ENCODE measurements around the gene MMP3. TPM values are rescaled to one million over a fixed set of nuclear protein-coding genes. Genes with fewer than 3 reads are reported as not detected.

MMP3 gene
- total RNA-seq, 2 experiments from 2014 or later, result not detected

- H3K27me3 Mint-ChIP-seq, result peaks cover 13% of the 10 kb centered on the region
- ChIA-PET POLR2A (no interaction called here), CTCF (no interaction called here)
- no peak overlapping the region for H3K4me3 Mint-ChIP-seq
- H3K36me3 ChIP-seq (ENCODE audit: insufficient read depth, low read length), result no peaks in the 10 kb centered on the region
- TF ChIP-seq CTCF (IDR thresholded peaks at IDR 0.05), result no peak
- no peaks in the 10 kb centered on the region for H3K4me1 ChIP-seq (ENCODE audit: insufficient read depth, low read length)
- no peaks in the 10 kb centered on the region for H3K36me3 Mint-ChIP-seq (ENCODE audit: low read depth)
- H3K9me3 ChIP-seq (ENCODE audit: control insufficient read depth in 1 of 2, insufficient read depth in 1 of 2, low read length in 2 of 2), result no peaks in the 10 kb centered on the region
- H3K27ac Mint-ChIP-seq, result no peak overlapping the region
- H3K4me3 ChIP-seq (ENCODE audit: low read length), result no peak overlapping the region
- no peaks in the 10 kb centered on the region for H3K9me3 Mint-ChIP-seq
- no peak overlapping the region for H3K27ac ChIP-seq (ENCODE audit: low read depth in 1 of 2, low read length in 2 of 2)
- peaks cover 0 to 3% of the 10 kb centered on the region in 2 experiments for H3K27me3 ChIP-seq (ENCODE audit: control insufficient read depth in 1 of 2, insufficient read depth in 2 of 2, low read length in 2 of 2)
- intact Hi-C loops (cut with DNase I, micrococcal nuclease), result no loop called here
- DNase-seq (no peak), ATAC-seq (ENCODE audit: poor library complexity) (no peak)
- H3K4me1 Mint-ChIP-seq (ENCODE audit: low read depth), result no peaks in the 10 kb centered on the region
Observed at GRCh38 chr11:102850973-102851745, 7.8 kb upstream of the MMP3 start.

GRCh38 chr11:102849311-102849710, 5.9 kb upstream of the MMP3 start:
- peaks cover 0 to 8% of the 10 kb centered on the region in 2 experiments for H3K27me3 ChIP-seq (ENCODE audit: control insufficient read depth in 1 of 2, insufficient read depth in 2 of 2, low read length in 2 of 2)
- TF ChIP-seq CTCF (IDR thresholded peaks at IDR 0.05), result no peak
- Mint-ChIP-seq H3K9me3 (no peaks in the 10 kb centered on the region), H3K36me3 (ENCODE audit: low read depth) (no peaks in the 10 kb centered on the region), H3K27ac (no peak overlapping the region), H3K27me3 (peaks cover 15% of the 10 kb centered on the region), H3K4me1 (ENCODE audit: low read depth) (no peaks in the 10 kb centered on the region), H3K4me3 (no peak overlapping the region)
- H3K4me1 ChIP-seq (ENCODE audit: insufficient read depth, low read length), result no peaks in the 10 kb centered on the region
- ChIA-PET CTCF (no interaction called here), POLR2A (no interaction called here)
- H3K36me3 ChIP-seq (ENCODE audit: insufficient read depth, low read length), result no peaks in the 10 kb centered on the region
- DNase-seq (no peak), ATAC-seq (ENCODE audit: poor library complexity) (no peak)
- H3K9me3 ChIP-seq (ENCODE audit: control insufficient read depth in 1 of 2, insufficient read depth in 1 of 2, low read length in 2 of 2), result no peaks in the 10 kb centered on the region
- no peak overlapping the region for H3K27ac ChIP-seq (ENCODE audit: low read depth in 1 of 2, low read length in 2 of 2)
- no peak overlapping the region for H3K4me3 ChIP-seq (ENCODE audit: low read length)
- intact Hi-C loops (cut with DNase I, micrococcal nuclease), result no loop called here

- intact Hi-C loops (cut with DNase I, micrococcal nuclease), result no loop called here
- H3K9me3 Mint-ChIP-seq, result no peaks in the 10 kb centered on the region
Observed at GRCh38 chr11:102846292-102846691, 2.9 kb upstream of the MMP3 start.

More at GRCh38 chr11:102846292-102846691, 2.9 kb upstream of the MMP3 start:
- H3K36me3 ChIP-seq (ENCODE audit: insufficient read depth, low read length), result no peaks in the 10 kb centered on the region
- CTCF ChIA-PET, result no interaction called here
- Mint-ChIP-seq H3K4me1 (ENCODE audit: low read depth) (no peaks in the 10 kb centered on the region), H3K36me3 (ENCODE audit: low read depth) (no peaks in the 10 kb centered on the region), H3K27ac (no peak overlapping the region), H3K27me3 (peaks cover 14% of the 10 kb centered on the region), H3K4me3 (no peak overlapping the region)
- no peaks in the 10 kb centered on the region for H3K9me3 ChIP-seq (ENCODE audit: control insufficient read depth in 1 of 2, insufficient read depth in 1 of 2, low read length in 2 of 2)
- H3K4me1 ChIP-seq (ENCODE audit: insufficient read depth, low read length), result no peaks in the 10 kb centered on the region
- ATAC-seq (ENCODE audit: poor library complexity) (no peak), DNase-seq (no peak)
- H3K27me3 ChIP-seq (ENCODE audit: control insufficient read depth in 1 of 2, insufficient read depth in 2 of 2, low read length in 2 of 2), result peaks cover 0 to 8% of the 10 kb centered on the region in 2 experiments
- no peak overlapping the region for H3K27ac ChIP-seq (ENCODE audit: low read depth in 1 of 2, low read length in 2 of 2)
- H3K4me3 ChIP-seq (ENCODE audit: low read length), result no peak overlapping the region
- TF ChIP-seq CTCF (IDR thresholded peaks at IDR 0.05), result no peak
- POLR2A ChIA-PET, result no interaction called here

Measured in CD4-positive, alpha-beta T cell (primary cell).